Bronchial epithelial cell (primary cell): Measurements from ENCODE around the gene ITPR3. TPM values are rescaled to one million over a fixed set of nuclear protein-coding genes. Genes with fewer than 3 reads are reported as not detected.

Experiments
- DNase-seq: peaks from one replicate; pipeline ENCODE4 v3.0.0-alpha.2; 2010; ENCODE audit warnings: low read depth
- FAIRE-seq: peaks from 2 replicates; lab custom pipeline; 2011; peaks lifted over from hg19 to GRCh38; lab: Jason Lieb, UNC
- H3K27me3 ChIP-seq: 2 replicates; pipeline ENCODE4 v1.5.1; 2011; ENCODE audit warnings: low read length; ENCODE audit not compliant: control insufficient read depth, insufficient read depth
- H3K36me3 ChIP-seq: 2 replicates; pipeline ENCODE4 v1.5.1; 2011; ENCODE audit warnings: low read length; ENCODE audit not compliant: control insufficient read depth, insufficient read depth
- H3K4me3 ChIP-seq: 2 replicates; pipeline ENCODE4 v1.5.1; 2011; ENCODE audit warnings: mild to moderate bottlenecking, low read depth, low read length, control low read depth
- CTCF ChIP-seq: IDR thresholded peaks from 2 replicates; pipeline ENCODE4 v1.5.1; 2011; ENCODE audit warnings: mild to moderate bottlenecking, moderate library complexity, low read length, control low read depth, inconsistent platforms; ENCODE audit not compliant: insufficient read depth, severe bottlenecking
- total RNA-seq: library from RNA; depleted of rRNA; stranded (reverse); fragments of >200 nt; gene quantifications from 2 replicates; pipeline ENCODE4 v1.2.1, GENCODE V29; 2014

ITPR3 gene
- total RNA-seq, 1 donor from 2014 or later: 95.6 TPM

GRCh38 chr6:33668328-33668727 is 47.2 kb downstream of the ITPR3 start:
- H3K36me3 ChIP-seq: peaks cover 49% of the 10 kb centered on the region
- FAIRE-seq (no peak), DNase-seq (no peak)
- no peak overlapping the region for H3K4me3 ChIP-seq
- TF ChIP-seq CTCF: no peak
- H3K27me3 ChIP-seq: no peaks in the 10 kb centered on the region

- Histone ChIP-seq H3K4me3 (no peak overlapping the region), H3K36me3 (peaks cover 50% of the 10 kb centered on the region), H3K27me3 (no peaks in the 10 kb centered on the region)
- TF ChIP-seq CTCF: no peak
- FAIRE-seq: peak; percentile 97
- DNase-seq: peak; percentile 83
Measured at GRCh38 chr6:33668914-33669313, 47.8 kb downstream of the ITPR3 start.

- no peaks in the 10 kb centered on the region for H3K27me3 ChIP-seq
- H3K36me3 ChIP-seq: peaks cover 52% of the 10 kb centered on the region
- no peak for TF ChIP-seq CTCF
- no peak overlapping the region for H3K4me3 ChIP-seq
- no peak for FAIRE-seq
- no peak for DNase-seq
Measured at GRCh38 chr6:33670086-33670660, 49.1 kb downstream of the ITPR3 start.

GRCh38 chr6:33670971-33671743 is 50.0 kb downstream of the ITPR3 start:
- Histone ChIP-seq H3K27me3 (no peaks in the 10 kb centered on the region), H3K36me3 (peaks cover 59% of the 10 kb centered on the region), H3K4me3 (no peak overlapping the region)
- DNase-seq (no peak), FAIRE-seq (no peak)
- no peak for TF ChIP-seq CTCF

GRCh38 chr6:33671744-33672072 is 50.6 kb downstream of the ITPR3 start:
- Histone ChIP-seq H3K36me3 (peaks cover 64% of the 10 kb centered on the region), H3K4me3 (no peak overlapping the region), H3K27me3 (no peaks in the 10 kb centered on the region)
- FAIRE-seq: no peak
- no peak for TF ChIP-seq CTCF
- DNase-seq: no peak
